GM12874 (cell line): Measurements from ENCODE around the gene RYR2.

Source experiments
- CTCF ChIP-seq: IDR thresholded peaks from 2 replicates; pipeline ENCODE4 v1.5.1; 2011; ENCODE audit warnings: low read depth, mild to moderate bottlenecking, control low read depth, low read length, moderate library complexity; ENCODE audit not compliant: insufficient read depth

RYR2 gene

GRCh38 chr1:237473854-237474253, 431.9 kb downstream of the RYR2 start:
- no peak for TF ChIP-seq CTCF

- no peak for TF ChIP-seq CTCF
Observed at GRCh38 chr1:237478082-237478481, 436.1 kb downstream of the RYR2 start.

- no peak for TF ChIP-seq CTCF
Observed at GRCh38 chr1:237478842-237479241, 436.9 kb downstream of the RYR2 start.

- TF ChIP-seq CTCF = no peak
Observed at GRCh38 chr1:237482777-237483176, 440.8 kb downstream of the RYR2 start.

GRCh38 chr1:237492359-237492758, 450.4 kb downstream of the RYR2 start:
- TF ChIP-seq CTCF = peak; percentile 28; the same call in 1 of the 2 replicates

- no peak for TF ChIP-seq CTCF
Observed at GRCh38 chr1:237500566-237500965, 458.6 kb downstream of the RYR2 start.

- no peak for TF ChIP-seq CTCF
Observed at GRCh38 chr1:237503292-237503691, 461.3 kb downstream of the RYR2 start.

- no peak for TF ChIP-seq CTCF
Observed at GRCh38 chr1:237507005-237507404, 465.0 kb downstream of the RYR2 start.
